Esophagus muscularis mucosa (tissue), 3 donors: ENCODE data around the gene VSIG2.

ENCODE experiments used
- CTCF ChIP-seq, 3 experiments: fragments of 200-600 bp in 2 of 3; fragments of 450-650 bp in 1 of 3; sonication (generic) in 2 of 3; IDR thresholded peaks; one replicate each; pipeline ENCODE4 v1.5.1; 2017 to 2019; ENCODE audit warnings: antibody characterized with exemption in 3 of 3, mild to moderate bottlenecking in 2 of 3, moderate library complexity in 1 of 3
- POLR2A ChIP-seq: fragments of 450-650 bp; IDR thresholded peaks from one replicate; pipeline ENCODE4 v1.6.1; 2017; ENCODE audit warnings: antibody characterized with exemption, moderate library complexity, mild to moderate bottlenecking, low read depth

- TF ChIP-seq CTCF (IDR thresholded peaks at IDR 0.05) (no peak), POLR2A (no peak)
These were observed 24.6 kb downstream of the VSIG2 start for GRCh38 chr11:124727474-124727873.
